Measurements from ENCODE around the gene CREBBP.
"Not testable (repeated sequence)": the region's sequence is repeated elsewhere in the genome, so short reads cannot be mapped to it uniquely, and the experiment has no call there.

CREBBP gene

GRCh38 chr16:3880623-3881498, at the start of gene CREBBP:
Gene CREBBP, minus strand, starts transcription at chr16:3880713. Its CDS starts 797 bp downstream, at chr16:3879916.
- DNase-seq (ENCODE audit: low read depth) = peak; percentile 90

GRCh38 chr16:3927147-3927546, 46.6 kb upstream of the CREBBP start:
- DNase-seq (ENCODE audit: low read depth) = not testable (repeated sequence)

GRCh38 chr16:3924763-3925162, 44.2 kb upstream of the CREBBP start:
- no peak for DNase-seq (ENCODE audit: low read depth)

GRCh38 chr16:3922241-3922640, 41.7 kb upstream of the CREBBP start:
- no peak for DNase-seq (ENCODE audit: low read depth)

DNA sequence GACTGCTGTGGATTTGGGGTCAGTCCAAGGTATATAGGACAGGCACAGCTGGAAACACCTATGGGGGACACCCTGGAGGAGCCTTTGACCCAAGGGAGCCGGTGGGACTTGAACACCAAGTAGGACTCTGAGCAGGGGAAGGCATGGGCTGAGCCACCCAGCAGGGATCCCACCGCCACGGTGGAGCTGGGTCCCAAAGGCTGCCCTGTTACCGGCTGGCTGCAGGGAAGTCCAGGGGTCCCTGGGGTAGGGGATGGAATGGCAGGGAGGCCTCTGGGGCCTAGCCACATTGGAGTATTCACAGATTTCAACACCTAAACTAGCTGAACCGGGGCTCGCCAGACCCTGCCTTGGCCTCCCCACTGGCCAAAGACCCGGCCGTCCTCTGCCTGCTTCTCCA, 39.7 kb upstream of the CREBBP start:
- DNase-seq (ENCODE audit: low read depth) = no peak

DNA sequence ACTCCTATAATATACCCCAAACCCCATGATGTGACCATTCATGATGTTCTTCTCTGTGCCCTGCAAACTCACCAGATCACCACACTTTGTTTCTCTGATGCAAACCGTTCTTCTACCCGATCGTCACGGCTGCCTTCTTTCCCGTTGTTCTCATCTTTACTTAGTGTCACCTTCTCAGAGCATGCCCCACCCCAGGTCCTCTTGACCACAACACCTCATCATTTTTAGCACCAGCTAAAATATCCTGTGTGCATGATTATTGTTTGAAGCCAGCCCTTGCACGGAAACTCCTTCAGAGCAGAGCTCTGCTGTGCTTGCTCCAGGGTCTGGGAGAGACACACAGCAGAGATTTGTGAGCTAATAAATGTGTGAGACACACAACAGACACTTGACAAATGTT, 38.9 kb upstream of the CREBBP start:
- DNase-seq (ENCODE audit: low read depth) = no peak

GRCh38 chr16:3915426-3916260, 35.1 kb upstream of the CREBBP start:
- DNase-seq (ENCODE audit: low read depth) = no peak

GRCh38 chr16:3912897-3913296, 32.4 kb upstream of the CREBBP start:
- no peak for DNase-seq (ENCODE audit: low read depth)

GRCh38 chr16:3912373-3912772, 31.9 kb upstream of the CREBBP start:
- no peak for DNase-seq (ENCODE audit: low read depth)

- DNase-seq (ENCODE audit: low read depth) = not testable (repeated sequence)
Measured at GRCh38 chr16:3911741-3912140, 31.2 kb upstream of the CREBBP start.

DNA sequence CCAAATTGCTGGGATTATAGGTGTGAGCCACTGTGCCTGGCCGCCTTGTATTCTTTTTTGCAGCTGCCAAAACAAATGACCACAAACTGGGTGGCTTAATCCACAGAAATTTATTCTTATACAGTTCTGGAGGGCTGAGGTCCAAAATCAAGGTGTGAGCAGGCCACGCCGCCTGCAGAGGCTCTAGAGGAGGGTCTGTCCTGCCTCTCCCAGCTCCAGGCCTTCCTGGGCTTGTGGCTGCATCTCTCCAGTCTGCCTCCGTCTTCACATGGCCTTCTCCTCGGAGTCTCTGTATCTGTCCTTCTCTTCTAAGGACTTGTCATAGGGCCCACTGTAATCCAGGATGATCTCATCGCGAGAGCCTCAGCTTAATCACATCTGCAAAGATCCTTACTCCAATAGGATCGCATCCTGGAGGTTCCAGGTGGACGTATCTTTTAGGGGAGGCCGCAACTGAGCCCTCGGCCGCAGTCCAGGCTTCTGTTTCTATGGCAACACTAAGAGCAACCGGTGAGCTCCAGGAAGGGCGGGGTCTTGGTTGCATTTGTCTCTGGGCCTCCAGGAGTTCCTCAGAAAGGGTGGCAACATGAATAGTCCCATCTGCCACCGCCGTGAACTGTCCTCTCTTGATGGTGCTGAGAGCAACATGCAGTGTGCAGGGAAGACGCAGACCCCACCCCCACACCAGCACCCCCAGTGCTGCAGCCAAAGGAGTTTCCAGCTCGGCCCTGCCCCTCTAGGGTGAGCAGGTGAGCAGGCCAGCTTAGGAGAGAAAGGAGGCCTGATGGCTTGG, 29.5 kb upstream of the CREBBP start:
- DNase-seq (ENCODE audit: low read depth) = no peak

- DNase-seq (ENCODE audit: low read depth) = no peak
Measured at GRCh38 chr16:3908951-3909437, 28.5 kb upstream of the CREBBP start.

DNA sequence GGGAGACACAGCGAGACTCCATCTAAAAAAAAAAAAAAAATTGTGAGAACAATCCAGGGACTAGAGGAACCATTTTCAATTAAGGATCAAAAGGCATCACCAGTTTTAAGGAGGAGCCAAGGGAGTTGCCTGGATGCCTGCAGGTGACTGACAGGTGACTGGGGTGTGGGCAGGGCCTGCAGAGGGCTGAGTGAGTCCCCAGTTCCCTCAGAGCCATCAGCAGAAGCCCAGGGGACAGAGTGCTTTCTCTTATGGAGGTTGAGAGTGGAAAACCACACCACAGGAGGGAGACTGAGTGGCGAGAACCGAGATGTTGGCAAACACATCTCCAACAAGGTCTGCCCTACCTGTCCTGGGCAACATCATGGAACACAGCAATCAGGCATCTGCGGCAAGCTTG, 27.1 kb upstream of the CREBBP start:
- DNase-seq (ENCODE audit: low read depth) = no peak

DNA sequence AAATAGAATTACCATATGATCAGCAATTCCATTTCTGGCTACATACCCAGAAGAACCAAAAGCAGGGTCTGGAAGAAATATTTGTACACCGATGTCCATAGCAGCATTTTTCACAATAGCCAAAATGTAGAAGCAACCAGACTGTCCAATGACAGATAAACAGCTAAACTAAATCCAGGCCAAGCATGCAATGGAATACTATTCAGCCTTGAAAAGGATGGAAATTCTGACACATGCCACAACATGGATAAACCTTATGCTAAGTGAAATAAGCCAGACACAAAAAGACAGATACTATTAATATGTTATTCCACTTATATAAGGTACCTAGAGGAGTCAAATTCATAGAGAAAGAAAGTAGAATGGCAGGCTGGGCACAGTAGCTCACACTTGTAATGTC, 25.9 kb upstream of the CREBBP start:
- DNase-seq (ENCODE audit: low read depth) = no peak

GRCh38 chr16:3904875-3905274, 24.4 kb upstream of the CREBBP start:
- DNase-seq (ENCODE audit: low read depth) = no peak

- DNase-seq (ENCODE audit: low read depth) = no peak
Measured at GRCh38 chr16:3890091-3890490, 9.6 kb upstream of the CREBBP start.

GRCh38 chr16:3889059-3889458, 8.5 kb upstream of the CREBBP start:
- DNase-seq (ENCODE audit: low read depth) = no peak

GRCh38 chr16:3885999-3886398, 5.5 kb upstream of the CREBBP start:
- DNase-seq (ENCODE audit: low read depth) = not testable (repeated sequence)

DNA sequence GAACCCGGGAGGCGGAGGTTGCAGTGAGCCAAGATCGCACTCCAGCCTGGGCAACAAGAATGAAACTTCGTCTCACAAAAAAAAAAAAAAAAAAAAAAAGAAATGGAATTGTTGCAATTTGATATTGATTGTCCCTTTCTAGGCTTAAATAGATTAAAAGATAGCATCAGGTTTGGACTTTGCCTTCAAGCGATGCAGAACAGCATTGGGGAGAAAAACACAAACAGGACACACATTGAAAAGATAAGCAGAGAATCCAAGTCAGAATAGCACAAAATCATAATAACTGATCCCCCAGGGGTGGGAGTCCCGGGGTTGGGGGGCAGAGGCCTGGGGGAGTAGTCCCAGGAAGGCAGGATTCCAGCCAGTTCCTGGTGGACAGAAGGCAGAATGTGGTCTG, 3.9 kb upstream of the CREBBP start:
- DNase-seq (ENCODE audit: low read depth) = no peak

GRCh38 chr16:3882531-3882930, 2.0 kb upstream of the CREBBP start:
- no peak for DNase-seq (ENCODE audit: low read depth)

DNA sequence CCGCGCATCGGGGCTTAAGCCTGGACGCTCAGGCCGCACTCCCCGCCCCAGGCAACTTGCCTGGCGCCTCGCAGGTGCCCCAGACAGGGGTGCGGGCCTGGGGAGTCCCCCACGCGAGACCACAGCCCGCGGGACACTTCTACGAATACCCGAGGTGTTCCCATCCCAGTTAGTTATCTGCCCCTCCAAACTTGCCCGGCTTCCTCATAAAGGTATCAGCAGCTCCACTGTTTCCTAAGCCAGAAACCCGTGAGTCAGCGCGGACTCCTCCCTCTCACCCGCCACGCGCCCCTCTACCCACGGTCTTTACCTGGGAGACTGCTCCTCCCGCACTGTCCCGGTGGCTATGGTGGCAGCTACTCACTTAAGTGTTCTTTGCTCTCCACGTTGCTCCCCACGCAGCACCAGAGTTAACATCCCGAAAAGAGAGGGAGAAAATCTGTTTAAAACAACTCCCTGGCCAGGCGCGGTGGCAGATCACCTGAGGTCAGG, 1.0 kb upstream of the CREBBP start:
- DNase-seq (ENCODE audit: low read depth) = no peak
